ENCODE measurements around the gene ABCG4. TPM values are rescaled to one million over a fixed set of nuclear protein-coding genes. Genes with fewer than 3 reads are reported as not detected.
A peak's percentile ranks its signal among the peaks of the same experiment; 100 is the strongest.

ABCG4 gene
- total and polyA plus RNA-seq, 9 of the 15 experiments (the other 6 are each of a cell fraction or from before 2014, with no cell fraction given), result 0.03 to 0.11 (median 0.07) TPM; not detected in 4

GRCh38 chr11:119126675-119127268, 22.1 kb upstream of the ABCG4 start (continued):
- no peak for TF ChIP-seq MYBL2 (IDR thresholded peaks at IDR 0.05; ENCODE audit: low read depth)
- no peak for TF ChIP-seq MYBL2 (CRISPR knock-in tag; IDR thresholded peaks at IDR 0.05; ENCODE audit: borderline replicate concordance)
- no peak for TF ChIP-seq RFX1 (IDR thresholded peaks at IDR 0.05)
- no peak for TF ChIP-seq HDGF (IDR thresholded peaks at IDR 0.05)
- no peak for TF ChIP-seq RB1 (IDR thresholded peaks at IDR 0.05; ENCODE audit: low read depth)
- TF ChIP-seq ETV6 (IDR thresholded peaks at IDR 0.05; ENCODE audit: borderline replicate concordance in 1 of 2, low read depth in 2 of 2, low read length in 1 of 2), result no peak
- TF ChIP-seq ETV6 (CRISPR knock-in tag; IDR thresholded peaks at IDR 0.05; ENCODE audit: borderline replicate concordance), result no peak

GRCh38 chr11:119130662-119131061, 18.2 kb upstream of the ABCG4 start:
- BruUV-seq (replicated peaks), result no TSS peak
- Histone ChIP-seq H3K27ac (ENCODE audit: extremely low read depth, low read depth, low read length) (no peak overlapping the region), H3K36me3 (ENCODE audit: control insufficient read depth, insufficient read depth, low read length) (peaks cover 44% of the 10 kb centered on the region; the same call in 2 of the 3 replicates), H3K79me2 (ENCODE audit: control insufficient read depth, insufficient read depth, low read length) (no peaks in the 10 kb centered on the region), H4K20me1 (replicated peaks; ENCODE audit: control insufficient read depth, insufficient read depth, low read length) (no peaks in the 10 kb centered on the region), H3K4me2 (ENCODE audit: insufficient read depth, low read length) (no peak overlapping the region), H3K27me3 (ENCODE audit: control insufficient read depth in 2 of 2, insufficient read depth in 2 of 2, low read length in 2 of 2) (no peaks in the 10 kb centered on the region), H2AFZ (ENCODE audit: low read depth, low read length) (no peak overlapping the region), H3K9me3 (replicated peaks; ENCODE audit: control insufficient read depth, insufficient read depth, low read depth, low read length) (no peaks in the 10 kb centered on the region), H3K4me3 (no peak overlapping the region), H3K9me1 (ENCODE audit: control insufficient read depth, insufficient read depth, low read length) (no peaks in the 10 kb centered on the region), H3K4me1 (replicated peaks in 1 of 2; ENCODE audit: control insufficient read depth in 2 of 2, insufficient read depth in 2 of 2, low read length in 2 of 2) (no peaks in the 10 kb centered on the region; a peak in 2 of 5 replicates), H3K9ac (ENCODE audit: insufficient read depth in 1 of 2, low read depth in 2 of 2, low read length in 2 of 2) (peak overlapping the region in 1 of 2 experiments; percentile 52; a peak in 1 of 4 replicates)
- DNase-seq (ENCODE audit: extremely low read depth in 1 of 4, low spot score in 3 of 4) (no peak), FAIRE-seq (no peak), ATAC-seq (no peak)
- in situ Hi-C loops (cut with MboI), result no loop called here
- intact Hi-C loops (cut with micrococcal nuclease), result no loop called here
- POLR2A ChIA-PET, result interaction anchor here (0.6 kb wide), 1 partner anchor 19 kb away, joined by 3 read pairs; no protein-coding TSS in a partner anchor
- 67% methylated on average over 3 of the region's 3 CpGs for WGBS (ENCODE audit: insufficient coverage, low coverage, missing lambda C conversion rate)
- CTCF ChIA-PET (ENCODE audit: low intra/inter-chr PET ratio), result no interaction called here
- TF ChIP-seq PHF20 (IDR thresholded peaks at IDR 0.05; ENCODE audit: partially characterized antibody) (no peak), GABPA (tag; conservative IDR thresholded peaks at IDR 0.05; ENCODE audit: low read depth) (peak; percentile 55)
